Astrocyte of the cerebellum (primary cell): ENCODE data around the gene ZBTB20.

ENCODE experiments used
- DNase-seq: peaks from one replicate; pipeline ENCODE4 v3.0.0-alpha.2; 2011; ENCODE audit warnings: low read depth
- H3K4me3 ChIP-seq: 2 replicates; pipeline ENCODE4 v1.5.1; 2011; ENCODE audit warnings: mild to moderate bottlenecking, low read depth, low read length, moderate library complexity
- CTCF ChIP-seq: IDR thresholded peaks from 2 replicates; pipeline ENCODE4 v1.5.1; 2012; ENCODE audit warnings: low read length, low read depth, moderate library complexity, mild to moderate bottlenecking; ENCODE audit errors: missing control alignments
- in situ Hi-C: cut with HindIII; loops from 2 replicates; pipeline ENCODE4 v1.10.0; 2017; ENCODE audit warnings: low sequenced_read_pairs

Gene ZBTB20

DNA sequence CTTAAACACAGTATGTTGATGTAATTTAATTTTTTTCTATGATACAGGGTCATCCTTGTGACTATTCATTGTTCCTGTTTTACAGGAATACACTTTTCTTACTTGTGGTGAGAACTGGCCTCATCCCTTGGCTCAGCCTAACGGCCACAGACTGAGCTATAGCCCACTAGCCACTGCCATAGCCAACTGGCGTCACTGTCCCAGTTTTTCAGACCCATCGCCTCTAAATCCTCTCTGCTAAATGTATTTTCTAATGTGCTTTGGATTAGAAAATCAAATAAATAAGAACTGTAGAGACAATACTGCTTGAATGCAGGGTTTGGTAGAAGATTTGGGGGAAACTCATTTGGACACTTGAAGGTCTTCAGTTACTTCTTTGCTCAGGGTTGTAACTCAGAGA is 740.2 kb downstream of the ZBTB20 start:
- in situ Hi-C loops, result no loop called here
- DNase-seq, result no peak
- no peak overlapping the region for H3K4me3 ChIP-seq
- TF ChIP-seq CTCF, result no peak

DNA sequence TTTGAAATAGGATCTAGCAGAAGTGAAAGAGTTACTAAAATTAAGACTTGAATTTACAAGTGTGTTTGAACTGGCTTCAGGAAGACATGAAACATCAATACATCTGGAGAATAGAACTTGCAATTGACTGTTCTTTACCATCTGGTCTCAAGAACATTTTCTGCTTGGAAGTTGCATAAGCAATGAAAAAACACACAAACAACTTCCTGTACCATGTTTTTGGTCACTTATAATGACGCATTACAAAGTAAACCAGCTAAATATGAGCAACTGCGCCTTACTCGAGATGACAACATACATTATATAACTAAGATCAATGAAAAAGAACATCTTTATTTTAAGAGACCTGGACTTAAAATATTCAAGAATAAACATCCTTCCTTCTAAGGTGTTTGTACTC is 740.8 kb downstream of the ZBTB20 start:
- H3K4me3 ChIP-seq, result no peak overlapping the region
- DNase-seq, result no peak
- no peak for TF ChIP-seq CTCF
- in situ Hi-C loops, result no loop called here

DNA sequence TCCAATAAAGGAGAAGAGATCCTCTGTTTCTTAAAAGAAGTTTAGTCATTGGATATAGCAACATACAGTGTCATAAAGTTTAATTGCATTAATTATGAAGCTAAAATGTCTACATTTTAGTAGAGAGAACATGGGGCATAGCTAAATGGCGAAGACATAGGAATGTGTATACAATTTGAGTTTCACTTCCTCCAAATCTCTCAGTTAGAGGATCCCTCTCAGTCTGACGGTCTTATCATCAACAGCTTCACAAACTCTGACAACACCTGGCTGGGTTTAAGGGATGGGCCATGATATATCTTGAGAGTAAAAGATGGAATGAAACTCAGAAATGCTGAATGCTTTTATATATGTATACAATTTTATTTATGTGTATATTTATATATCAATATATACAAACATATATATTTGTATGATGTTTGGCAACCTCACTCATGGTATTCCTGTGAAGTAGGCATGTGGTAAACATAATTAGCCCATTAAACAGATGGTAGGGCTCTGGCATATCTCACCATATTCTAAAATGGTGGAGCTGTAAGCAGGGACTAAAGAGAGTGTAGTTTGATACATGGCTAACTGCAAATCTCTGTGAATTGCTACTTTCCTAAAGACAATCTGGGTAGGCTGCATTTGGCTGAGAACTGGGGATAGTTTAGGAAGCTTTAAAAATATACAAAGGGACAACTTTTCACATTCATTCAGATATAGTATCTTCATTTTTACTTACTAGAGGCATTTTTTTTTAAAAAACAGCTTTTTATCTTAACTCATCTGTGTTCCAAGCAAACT is 741.7 kb downstream of the ZBTB20 start:
- H3K4me3 ChIP-seq, result no peak overlapping the region
- no peak for TF ChIP-seq CTCF
- in situ Hi-C loops, result no loop called here
- DNase-seq, result no peak

DNA sequence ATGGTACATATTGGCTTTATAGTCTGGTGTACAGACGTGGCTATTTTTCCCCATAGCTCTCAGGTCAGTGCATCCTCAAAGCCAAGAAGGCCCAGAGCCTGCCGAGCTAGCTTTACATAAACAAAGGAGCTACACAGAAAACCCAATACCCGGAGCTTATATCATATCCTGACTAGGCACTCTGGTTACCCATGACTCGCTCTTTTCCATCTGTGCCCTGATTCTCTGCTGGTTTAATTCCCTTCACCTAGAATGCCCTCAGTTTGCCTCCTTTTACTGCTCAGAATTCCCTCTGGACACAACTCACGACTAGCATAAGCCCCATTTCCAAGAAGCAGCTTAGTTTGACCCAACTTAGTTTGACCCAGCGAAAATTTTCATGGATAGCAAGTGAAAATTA is 742.5 kb downstream of the ZBTB20 start:
- TF ChIP-seq CTCF, result no peak
- no peak for DNase-seq
- in situ Hi-C loops, result no loop called here
- no peak overlapping the region for H3K4me3 ChIP-seq

DNA sequence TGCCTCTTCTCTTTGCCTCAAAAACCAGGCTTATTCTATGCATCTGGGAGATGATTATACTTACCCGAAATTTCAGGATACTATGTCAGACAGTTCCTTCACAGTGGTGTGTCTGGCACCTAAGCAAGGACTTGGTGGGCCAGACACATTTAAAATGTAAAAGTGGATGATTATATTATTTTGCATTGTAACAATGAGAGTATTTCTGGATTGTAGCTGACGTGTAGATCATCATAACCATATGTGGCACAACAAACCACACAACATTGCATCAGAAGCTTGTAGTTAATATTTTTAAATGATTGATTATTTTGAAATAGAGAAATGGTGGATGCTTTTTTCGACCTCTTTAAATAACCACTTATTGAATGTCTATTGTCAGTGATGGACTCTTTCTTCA is 744.2 kb downstream of the ZBTB20 start:
- DNase-seq, result no peak
- in situ Hi-C loops, result no loop called here
- no peak overlapping the region for H3K4me3 ChIP-seq
- no peak for TF ChIP-seq CTCF

- H3K4me3 ChIP-seq, result no peak overlapping the region
- no peak for DNase-seq
- no peak for TF ChIP-seq CTCF
- in situ Hi-C loops, result no loop called here
Observed at GRCh38 chr3:114401346-114401745, 745.7 kb downstream of the ZBTB20 start.
